HAP-1 (cell line): ENCODE data around the gene C1orf115.
A peak's percentile ranks its signal among the peaks of the same experiment; 100 is the strongest.

ENCODE experiments used
- DNase-seq, 2 experiments: peaks; one replicate each; pipeline ENCODE4 v3.0.0-alpha.2; 2016 to 2020; ENCODE audit warnings: low spot score in 2 of 2
- H3K27me3 ChIP-seq: fragments of 250-450 bp; sonication (Bioruptor Pico); 2 replicates; pipeline ENCODE4 v1.5.1; 2020; ENCODE audit warnings: low read depth, mild to moderate bottlenecking, moderate library complexity
- H3K36me3 ChIP-seq: fragments of 250-450 bp; sonication (Bioruptor Pico); replicated peaks from 2 replicates; pipeline ENCODE4 v1.5.1; 2020; ENCODE audit warnings: mild to moderate bottlenecking
- H3K4me1 ChIP-seq: fragments of 250-450 bp; sonication (Bioruptor Pico); 2 replicates; pipeline ENCODE4 v1.5.1; 2020; ENCODE audit warnings: mild to moderate bottlenecking
- H3K4me3 ChIP-seq: fragments of 250-450 bp; sonication (Bioruptor Pico); 2 replicates; pipeline ENCODE4 v1.5.1; 2020; ENCODE audit warnings: mild to moderate bottlenecking, moderate library complexity
- H3K9me3 ChIP-seq: fragments of 250-450 bp; sonication (Bioruptor Pico); 2 replicates; pipeline ENCODE4 v1.5.1; 2020; ENCODE audit warnings: mild to moderate bottlenecking, moderate library complexity
- in situ Hi-C: fragments of 300-500 bp; cut with MboI; formaldehyde crosslinking; loops from 3 replicates; pipeline ENCODE4 v1.14.3; 2020; ENCODE audit warnings: low sequenced_read_pairs, inconsistent platforms, mixed read lengths

Gene C1orf115, protein sequence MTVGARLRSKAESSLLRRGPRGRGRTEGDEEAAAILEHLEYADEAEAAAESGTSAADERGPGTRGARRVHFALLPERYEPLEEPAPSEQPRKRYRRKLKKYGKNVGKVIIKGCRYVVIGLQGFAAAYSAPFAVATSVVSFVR

DNA sequence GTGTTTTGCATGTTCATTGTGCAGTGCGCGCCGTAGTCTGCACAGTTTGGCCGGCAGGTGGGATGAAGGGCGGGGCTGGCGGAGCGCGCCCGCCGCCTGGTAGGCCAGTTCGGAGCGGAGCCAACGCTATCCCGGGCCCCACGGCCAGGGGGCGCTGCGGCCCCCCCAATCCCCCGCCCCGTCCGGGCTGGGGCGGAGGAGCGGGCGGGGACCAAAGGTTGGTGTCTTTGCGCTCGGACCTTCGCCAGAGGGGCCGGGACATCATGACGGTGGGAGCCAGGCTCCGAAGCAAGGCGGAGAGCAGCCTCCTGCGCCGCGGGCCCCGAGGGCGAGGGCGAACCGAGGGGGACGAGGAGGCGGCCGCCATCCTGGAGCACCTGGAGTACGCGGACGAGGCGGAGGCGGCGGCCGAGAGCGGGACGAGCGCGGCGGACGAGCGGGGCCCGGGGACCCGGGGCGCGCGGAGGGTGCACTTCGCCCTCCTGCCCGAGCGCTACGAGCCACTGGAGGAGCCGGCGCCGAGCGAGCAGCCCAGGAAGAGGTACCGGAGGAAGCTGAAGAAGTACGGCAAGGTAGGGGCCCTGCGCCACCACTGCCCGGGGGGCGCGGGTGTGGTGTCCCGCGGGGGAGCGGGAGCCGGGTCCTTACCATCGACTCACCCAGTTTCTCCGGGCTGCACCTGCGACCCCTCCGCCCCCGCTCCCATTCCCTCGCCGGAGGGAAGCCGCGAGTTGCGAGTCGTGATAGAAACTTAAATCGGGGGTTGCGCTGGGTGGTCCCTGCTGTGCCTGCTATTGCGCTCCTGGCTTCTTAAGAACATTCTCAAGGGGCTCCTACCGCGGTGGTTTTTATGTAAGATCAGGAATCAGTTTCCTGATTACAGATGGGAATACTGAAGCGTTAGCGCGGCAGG is at the start of gene C1orf115:
Gene C1orf115 (plus strand): TSS at position 224 of the 913 bp plus-strand sequence. CDS start 40 bp downstream, at position 264.
- peak; percentile 74 to 90 for DNase-seq
- H3K27me3 ChIP-seq = no peaks in the 10 kb centered on the region
- H3K36me3 ChIP-seq = no peaks in the 10 kb centered on the region
- H3K4me3 ChIP-seq = peak within 1 kb of the TSS; percentile 66
- no peaks in the 10 kb centered on the region for H3K9me3 ChIP-seq
- peaks cover 7% of the 10 kb centered on the region for H3K4me1 ChIP-seq
- in situ Hi-C loops = no loop called here

DNA sequence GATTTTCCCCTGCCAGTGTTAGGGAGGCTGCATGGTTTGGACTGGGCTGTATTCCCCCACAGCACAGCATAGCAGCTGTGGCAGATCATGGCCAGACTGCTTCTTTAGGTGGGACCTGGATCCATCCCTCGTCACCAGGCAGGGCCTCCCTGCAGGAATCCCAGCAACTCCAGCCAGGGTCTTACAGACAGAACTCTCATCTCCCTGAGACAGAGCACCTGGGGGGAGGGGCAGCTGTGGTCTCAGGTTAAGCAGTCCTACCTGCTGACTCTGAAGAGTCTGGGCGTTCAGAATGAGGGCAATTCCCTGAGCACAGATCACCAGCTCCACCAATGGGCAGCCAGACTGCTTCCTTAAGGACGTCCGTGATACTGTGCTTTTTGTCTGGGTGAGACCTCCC is 47.9 kb upstream of the C1orf115 start:
- Histone ChIP-seq H3K4me1 (no peaks in the 10 kb centered on the region), H3K27me3 (no peaks in the 10 kb centered on the region), H3K4me3 (no peak overlapping the region), H3K36me3 (no peaks in the 10 kb centered on the region), H3K9me3 (no peaks in the 10 kb centered on the region)
- in situ Hi-C loops = no loop called here
- DNase-seq = no peak

DNA sequence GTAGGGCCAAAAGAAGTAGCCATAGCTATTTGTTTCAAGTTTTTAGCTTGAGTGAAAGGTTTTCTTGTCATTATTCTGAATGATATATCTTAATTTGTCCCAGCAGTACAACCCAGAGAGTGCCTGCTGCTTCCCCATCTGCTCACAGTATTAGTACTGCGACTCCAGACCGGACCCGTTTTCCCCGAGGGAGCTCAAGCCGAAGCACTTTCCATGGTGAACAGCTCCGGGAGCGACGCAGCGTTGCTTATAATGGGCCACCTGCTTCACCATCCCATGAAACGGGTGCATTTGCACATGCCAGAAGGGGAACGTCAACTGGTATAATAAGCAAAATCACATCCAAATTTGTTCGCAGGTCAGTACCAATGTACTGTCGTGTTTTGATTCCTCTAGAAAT is 37.2 kb upstream of the C1orf115 start:
- Histone ChIP-seq H3K27me3 (no peaks in the 10 kb centered on the region), H3K36me3 (peaks cover 6% of the 10 kb centered on the region), H3K4me3 (no peak overlapping the region), H3K9me3 (no peaks in the 10 kb centered on the region), H3K4me1 (no peaks in the 10 kb centered on the region)
- DNase-seq = no peak
- in situ Hi-C loops = no loop called here

DNA sequence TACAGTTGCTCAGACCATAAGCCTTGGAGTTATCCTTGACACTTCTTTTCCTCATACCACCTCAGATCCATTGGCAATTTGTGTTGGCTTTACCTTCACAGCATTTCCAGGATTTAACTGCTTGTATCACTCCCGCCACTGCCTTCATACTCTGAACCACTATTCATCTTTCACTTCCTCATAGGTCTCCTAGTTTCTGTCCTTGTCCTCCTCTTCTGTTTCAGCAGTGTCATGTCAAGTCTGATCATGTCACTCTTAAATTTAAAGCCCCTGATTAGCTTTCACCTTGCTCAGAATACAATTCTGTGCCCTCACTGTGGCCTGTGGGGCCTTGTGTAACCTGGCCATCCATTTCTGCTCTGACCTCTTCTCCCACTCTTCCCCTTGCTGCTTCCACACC is 34.7 kb upstream of the C1orf115 start:
- H3K4me3 ChIP-seq = no peak overlapping the region
- no peaks in the 10 kb centered on the region for H3K9me3 ChIP-seq
- H3K27me3 ChIP-seq = no peaks in the 10 kb centered on the region
- DNase-seq = no peak
- peaks cover 6% of the 10 kb centered on the region for H3K36me3 ChIP-seq
- no peaks in the 10 kb centered on the region for H3K4me1 ChIP-seq
- in situ Hi-C loops = no loop called here

DNA sequence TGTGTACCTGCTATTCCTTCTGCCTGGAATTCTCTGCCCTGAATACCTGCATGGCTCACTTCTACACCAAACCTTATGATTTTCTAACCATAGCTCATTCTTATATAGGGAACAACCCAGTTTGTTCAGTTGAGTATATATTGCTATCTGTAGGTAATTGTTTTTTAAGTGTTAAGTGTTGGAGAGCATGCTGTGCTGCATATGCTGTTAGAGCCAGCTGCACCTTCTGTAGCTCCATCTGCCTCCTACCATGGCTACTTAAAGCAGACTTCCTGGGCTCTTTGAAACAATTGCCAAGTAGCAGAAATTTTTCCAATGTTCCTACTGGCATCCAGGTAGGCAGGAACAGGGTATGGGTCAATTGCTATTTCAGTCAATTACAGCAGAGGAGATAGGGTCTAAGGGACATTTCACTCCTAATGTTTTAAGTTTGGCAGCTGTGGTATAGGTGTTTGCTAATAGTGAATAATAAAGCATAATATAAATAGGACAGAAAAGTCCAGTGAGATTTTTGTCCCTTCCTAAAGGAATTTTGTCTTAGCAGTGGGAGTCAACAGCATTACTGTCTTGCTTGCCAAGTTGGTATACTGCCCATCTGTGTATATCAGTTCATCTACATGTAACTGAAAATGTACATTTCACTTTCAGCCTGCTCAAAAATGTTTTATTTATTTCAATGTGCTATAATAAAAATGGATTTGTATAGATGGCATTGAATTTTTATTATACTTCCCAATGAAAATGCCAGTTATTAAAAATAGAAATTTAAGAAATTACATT is 34.0 kb upstream of the C1orf115 start:
- Histone ChIP-seq H3K27me3 (no peaks in the 10 kb centered on the region), H3K36me3 (peaks cover 6% of the 10 kb centered on the region), H3K4me3 (no peak overlapping the region), H3K4me1 (no peaks in the 10 kb centered on the region), H3K9me3 (no peaks in the 10 kb centered on the region)
- DNase-seq = no peak
- in situ Hi-C loops = no loop called here

DNA sequence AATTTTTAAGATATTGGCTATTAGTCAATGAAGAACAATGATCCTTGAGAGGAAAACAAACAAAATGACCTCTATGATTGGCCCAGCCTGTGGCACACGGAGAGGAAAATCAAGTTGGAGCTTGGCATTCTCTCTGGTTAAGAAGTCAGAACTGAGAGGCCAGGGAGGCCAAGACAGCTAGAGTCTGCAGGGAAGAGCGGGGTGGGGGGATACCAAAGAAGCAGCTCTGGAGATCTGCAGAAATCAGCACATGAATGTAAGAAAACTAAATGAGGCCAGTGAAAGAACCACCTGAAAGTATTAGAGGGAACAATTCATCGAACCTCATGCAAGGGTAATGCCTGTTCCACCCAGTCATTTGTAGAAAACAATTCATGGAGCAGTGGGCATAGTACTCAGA is 23.8 kb upstream of the C1orf115 start:
- H3K36me3 ChIP-seq = no peaks in the 10 kb centered on the region

DNA sequence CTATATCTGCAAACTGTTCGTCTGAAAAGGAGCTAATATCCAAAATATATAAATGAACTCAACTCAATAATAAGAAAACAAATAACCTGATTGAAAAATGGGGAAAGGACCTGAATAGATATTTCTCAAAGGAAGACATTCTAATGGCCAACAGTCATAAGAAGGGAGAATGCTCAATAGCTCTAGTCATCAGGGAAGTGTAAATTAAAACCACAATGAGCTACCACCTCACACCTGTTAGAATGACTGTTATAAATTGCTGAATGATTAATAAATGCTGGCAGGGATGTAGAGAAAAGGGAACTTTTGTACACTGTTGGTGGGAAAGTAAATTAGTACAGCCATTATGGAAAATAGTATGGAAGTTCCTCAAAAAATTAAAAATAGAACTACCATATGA is 21.2 kb upstream of the C1orf115 start:
- Histone ChIP-seq H3K4me3 (no peak overlapping the region), H3K9me3 (no peaks in the 10 kb centered on the region), H3K27me3 (peaks cover 3% of the 10 kb centered on the region; the same call in 1 of the 2 replicates), H3K36me3 (no peaks in the 10 kb centered on the region), H3K4me1 (no peaks in the 10 kb centered on the region)
- no peak for DNase-seq
- in situ Hi-C loops = no loop called here

More for the DNA sequence above, 23.8 kb upstream of the C1orf115 start:
- Histone ChIP-seq H3K9me3 (no peaks in the 10 kb centered on the region), H3K4me3 (no peak overlapping the region), H3K4me1 (no peaks in the 10 kb centered on the region), H3K27me3 (no peaks in the 10 kb centered on the region)
- in situ Hi-C loops = no loop called here
- DNase-seq = no peak

DNA sequence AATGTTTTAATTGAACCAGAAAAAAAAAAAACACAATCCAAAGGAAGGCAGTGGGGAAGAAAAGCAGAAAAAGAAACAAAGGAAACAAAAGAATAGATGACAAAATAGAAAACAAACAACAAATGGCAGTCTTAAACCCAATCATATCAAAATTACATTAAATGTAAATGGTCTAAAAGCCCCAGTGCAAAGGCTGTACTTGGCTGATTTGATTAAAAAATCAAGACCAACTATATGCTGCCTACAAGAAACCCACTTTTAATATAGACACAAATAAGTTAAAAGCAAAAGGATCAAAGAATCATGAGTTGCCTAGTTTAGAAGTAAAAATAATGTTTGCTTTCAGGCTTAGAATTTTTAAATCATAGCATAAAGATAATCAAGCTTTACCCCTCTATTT is 19.8 kb upstream of the C1orf115 start:
- Histone ChIP-seq H3K27me3 (peaks cover 5% of the 10 kb centered on the region), H3K4me1 (no peaks in the 10 kb centered on the region), H3K36me3 (no peaks in the 10 kb centered on the region)

DNA sequence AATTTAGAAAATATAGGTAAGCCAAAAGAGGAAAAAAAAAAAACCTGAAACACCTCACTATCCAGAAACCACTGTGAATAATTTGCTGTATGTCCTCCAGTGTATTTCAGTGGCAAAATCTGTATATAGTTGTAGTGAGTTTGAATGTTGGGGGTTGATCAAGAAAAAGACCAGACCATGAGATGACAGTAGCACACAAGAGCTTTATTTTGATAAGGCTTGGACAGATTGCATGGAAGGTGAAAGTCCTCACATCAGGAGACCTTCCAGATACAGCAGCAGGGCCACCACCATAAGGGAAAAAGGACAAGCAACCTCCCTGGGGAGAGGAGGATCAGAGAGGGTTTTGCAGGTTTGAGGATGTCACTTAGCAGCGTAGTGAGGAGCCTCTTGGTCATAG is 16.2 kb upstream of the C1orf115 start:
- DNase-seq = no peak
- Histone ChIP-seq H3K9me3 (no peaks in the 10 kb centered on the region), H3K4me1 (no peaks in the 10 kb centered on the region), H3K27me3 (peaks cover 5% of the 10 kb centered on the region), H3K36me3 (no peaks in the 10 kb centered on the region), H3K4me3 (no peak overlapping the region)
- in situ Hi-C loops = no loop called here

More for the DNA sequence above, 19.8 kb upstream of the C1orf115 start:
- no peak for DNase-seq
- in situ Hi-C loops = no loop called here
- Histone ChIP-seq H3K9me3 (no peaks in the 10 kb centered on the region), H3K4me3 (no peak overlapping the region)

DNA sequence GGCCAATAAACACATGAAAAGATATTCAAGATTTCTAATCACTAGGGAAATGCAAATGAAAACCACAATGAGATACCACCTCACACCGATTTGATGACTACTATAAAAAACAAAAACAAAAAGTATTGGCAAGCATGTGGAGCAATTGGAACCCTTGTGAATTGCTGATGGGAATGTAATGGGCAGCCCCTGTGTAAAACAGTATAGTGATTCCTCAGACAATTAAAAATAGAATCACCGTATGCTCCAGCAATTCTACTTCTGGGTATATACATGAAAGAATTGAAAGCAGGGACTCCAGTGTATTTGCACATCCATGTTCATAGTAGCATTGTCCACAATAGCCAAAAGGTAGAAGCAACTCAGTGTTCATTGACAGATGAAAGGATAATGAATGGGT is 12.9 kb upstream of the C1orf115 start:
- no peaks in the 10 kb centered on the region for H3K36me3 ChIP-seq
- H3K27me3 ChIP-seq = peaks cover 5% of the 10 kb centered on the region
- in situ Hi-C loops = no loop called here
- no peaks in the 10 kb centered on the region for H3K9me3 ChIP-seq
- no peak overlapping the region for H3K4me3 ChIP-seq
- H3K4me1 ChIP-seq = peaks cover 2% of the 10 kb centered on the region; the same call in 1 of the 2 replicates
- DNase-seq = no peak

DNA sequence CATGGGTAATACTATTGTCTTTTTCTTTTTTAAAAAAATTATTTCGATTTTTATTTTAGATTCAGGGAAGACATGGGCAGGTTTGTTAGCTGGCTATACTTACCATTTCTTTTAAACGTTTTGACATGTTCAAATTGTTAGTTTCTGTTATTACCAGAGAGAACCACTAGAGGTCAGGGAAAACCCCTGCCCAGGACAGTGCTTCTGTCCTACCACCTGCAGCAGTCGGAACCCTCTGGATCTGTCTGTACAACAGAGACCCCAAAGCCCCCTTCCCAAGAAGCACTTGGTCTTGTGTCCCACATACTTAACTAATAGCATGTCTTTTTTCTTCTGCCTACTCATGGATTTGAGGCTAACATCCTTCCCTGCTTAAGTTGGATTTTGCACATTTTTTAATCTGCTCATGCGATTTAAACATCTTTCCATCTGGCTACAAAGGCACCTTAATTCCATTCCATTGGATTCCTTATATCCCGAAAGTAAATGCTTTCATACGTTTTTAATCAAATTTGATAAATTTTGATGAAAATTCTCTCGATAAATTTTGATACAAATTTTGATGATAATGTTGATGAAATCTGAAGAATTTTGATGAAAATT is 10.0 kb upstream of the C1orf115 start:
- no peak overlapping the region for H3K4me3 ChIP-seq
- in situ Hi-C loops = no loop called here
- H3K36me3 ChIP-seq = no peaks in the 10 kb centered on the region
- H3K9me3 ChIP-seq = no peaks in the 10 kb centered on the region
- H3K27me3 ChIP-seq = no peaks in the 10 kb centered on the region
- peaks cover 2% of the 10 kb centered on the region; the same call in 1 of the 2 replicates for H3K4me1 ChIP-seq
- DNase-seq = peak; percentile 39 to 47

DNA sequence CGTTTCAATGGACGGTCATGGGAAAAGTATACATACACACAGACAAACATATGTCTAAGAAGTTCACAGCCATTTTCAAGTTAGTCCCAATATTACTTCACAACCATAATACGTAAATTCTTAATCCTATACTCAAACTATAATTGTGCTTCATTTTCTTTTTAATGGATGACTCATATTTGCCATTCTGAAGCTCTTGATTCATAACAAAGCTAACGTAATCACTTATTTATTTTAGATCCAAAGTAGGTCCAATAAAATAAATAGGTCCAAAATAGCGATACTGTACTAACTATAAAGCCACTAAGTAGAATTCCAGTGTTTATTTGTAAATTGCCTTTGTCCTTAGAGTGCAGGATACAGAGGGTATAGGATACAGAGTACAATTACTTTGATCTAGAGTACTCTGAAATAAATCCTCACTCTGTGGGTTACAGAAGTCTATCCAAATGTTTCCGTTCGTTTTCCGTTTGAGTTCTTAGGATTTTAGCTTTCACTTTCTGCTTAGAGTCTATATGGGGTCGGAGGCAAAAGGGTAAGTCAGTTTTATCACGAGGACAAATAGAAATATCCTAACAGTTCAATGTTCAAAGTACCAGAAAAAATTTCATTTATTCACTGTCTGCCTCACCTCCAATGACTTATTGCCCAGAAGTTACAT is 8.8 kb upstream of the C1orf115 start:
- in situ Hi-C loops = no loop called here
- Histone ChIP-seq H3K4me1 (peaks cover 2% of the 10 kb centered on the region; the same call in 1 of the 2 replicates), H3K4me3 (no peak overlapping the region), H3K27me3 (no peaks in the 10 kb centered on the region), H3K9me3 (no peaks in the 10 kb centered on the region), H3K36me3 (no peaks in the 10 kb centered on the region)
- DNase-seq = no peak

DNA sequence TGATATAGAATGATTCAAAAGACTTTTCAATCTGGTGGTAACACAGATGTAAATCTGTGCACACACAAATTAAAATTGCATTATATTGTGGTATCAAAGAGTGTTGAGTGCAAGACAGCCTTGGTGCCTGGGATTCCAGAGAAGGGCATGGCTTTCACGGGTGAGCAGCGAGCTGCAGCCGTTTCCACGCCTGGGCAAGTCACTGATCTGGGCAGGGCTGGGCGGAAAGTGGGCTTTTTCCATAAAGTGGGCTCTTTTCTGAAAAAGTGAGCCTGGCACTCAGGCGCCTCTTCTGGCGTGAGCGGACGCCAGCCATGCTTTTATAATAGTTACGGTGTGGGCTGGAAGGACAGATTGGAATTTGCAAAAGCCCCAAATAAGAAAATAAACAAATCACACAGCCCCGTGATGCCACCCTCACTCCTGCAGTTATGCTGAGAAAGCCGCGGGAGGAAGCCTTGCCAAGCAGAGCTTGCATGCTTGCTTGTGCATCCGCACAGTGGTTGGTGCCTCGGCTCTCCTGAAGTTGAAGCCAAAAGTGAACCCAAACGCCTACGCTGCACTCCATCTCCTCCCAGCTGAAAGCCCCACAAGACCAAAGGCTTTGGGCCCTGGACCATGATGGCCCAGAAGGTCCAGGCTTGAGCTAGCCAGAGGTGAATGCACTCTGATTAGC is 7.1 kb upstream of the C1orf115 start:
- no peak for DNase-seq
- no peaks in the 10 kb centered on the region for H3K27me3 ChIP-seq
- H3K4me1 ChIP-seq = peaks cover 2% of the 10 kb centered on the region; the same call in 1 of the 2 replicates
- in situ Hi-C loops = no loop called here
- H3K9me3 ChIP-seq = no peaks in the 10 kb centered on the region
- H3K36me3 ChIP-seq = no peaks in the 10 kb centered on the region
- no peak overlapping the region for H3K4me3 ChIP-seq
